GM21367 (cell line): Measurements from ENCODE around the gene MYO10.

ENCODE experiments used
- ATAC-seq: cut with Tn5 transposase; IDR thresholded peaks from one replicate; pipeline ENCODE4 v1.9.1; 2021; ENCODE audit not compliant: unreplicated experiment

Gene MYO10

GRCh38 chr5:16819522-16820167 is 116.4 kb downstream of the MYO10 start:
- no peak for ATAC-seq

- no peak for ATAC-seq
These were observed 120.7 kb downstream of the MYO10 start for GRCh38 chr5:16815432-16815831.

GRCh38 chr5:16812911-16813310 is 123.2 kb downstream of the MYO10 start:
- no peak for ATAC-seq

DNA sequence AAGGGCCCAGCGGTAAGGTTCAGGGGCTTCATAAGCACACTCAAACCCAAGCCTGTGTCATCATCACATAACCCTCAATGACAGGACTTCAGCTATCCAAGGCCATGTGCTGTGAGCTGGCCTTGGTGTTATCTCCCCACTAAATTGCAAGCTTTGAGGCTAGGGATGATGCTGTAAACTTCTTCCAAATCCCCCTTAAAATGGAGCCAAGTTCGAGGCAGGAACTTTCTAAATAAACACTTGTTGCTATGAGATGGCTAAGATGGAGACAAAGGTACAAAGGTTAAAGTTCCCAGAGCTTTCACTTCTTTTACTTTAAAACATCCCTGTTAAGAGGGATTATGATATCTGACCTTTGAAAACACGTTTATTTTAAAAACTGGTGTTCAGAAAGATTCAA is 123.6 kb downstream of the MYO10 start:
- no peak for ATAC-seq

DNA sequence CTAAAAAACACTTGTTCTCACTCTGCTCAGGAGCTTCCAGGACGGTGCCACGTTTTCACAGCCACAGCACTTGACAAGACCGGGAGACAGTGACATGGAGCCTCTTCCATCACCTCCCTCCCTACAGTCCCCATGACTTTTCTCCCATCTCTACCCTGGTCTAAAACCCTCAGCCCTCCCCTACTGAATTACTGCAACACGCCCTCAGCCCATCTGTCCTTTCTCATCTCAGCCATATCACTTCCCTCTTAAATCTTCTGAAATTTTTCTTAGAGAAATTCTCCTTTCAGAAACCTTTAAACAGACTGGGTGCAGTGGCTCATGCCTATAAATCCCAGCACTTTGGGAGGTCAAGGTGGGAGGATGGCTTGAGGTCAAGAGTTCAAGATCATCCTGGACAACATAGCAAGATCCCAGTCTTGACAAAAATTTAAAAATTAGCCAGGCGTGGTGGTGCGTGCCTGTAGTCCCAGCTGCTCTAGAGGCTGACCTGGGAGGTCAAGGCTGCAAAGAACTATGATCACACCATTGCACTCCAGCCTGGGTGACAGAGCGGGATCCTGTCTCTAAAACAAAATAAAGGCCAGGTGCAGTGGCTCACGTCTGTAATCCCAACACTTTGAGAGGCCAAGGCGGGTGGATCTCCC is 125.8 kb downstream of the MYO10 start:
- no peak for ATAC-seq

GRCh38 chr5:16809395-16810207 is 126.5 kb downstream of the MYO10 start:
- ATAC-seq, result no peak

- no peak for ATAC-seq
These were observed 127.1 kb downstream of the MYO10 start for GRCh38 chr5:16809010-16809394.

DNA sequence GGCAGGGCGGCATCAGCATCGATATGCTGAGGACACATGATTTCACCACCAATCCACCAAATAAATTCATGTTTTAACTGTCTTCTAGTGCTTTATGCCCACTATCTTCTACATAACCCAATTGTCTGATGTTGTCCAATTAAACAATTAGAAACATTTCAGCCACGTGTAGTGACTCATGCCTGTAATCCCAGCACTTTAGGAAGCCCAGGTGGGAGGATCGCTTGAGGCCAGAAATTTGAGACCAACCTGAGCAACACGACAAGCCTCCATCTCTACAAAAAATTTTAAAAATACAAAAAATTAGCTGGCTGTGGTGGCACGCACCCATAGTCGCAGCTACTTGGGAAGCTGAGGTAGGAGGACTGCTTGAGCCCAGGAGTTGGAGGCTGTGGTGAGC is 128.1 kb downstream of the MYO10 start:
- no peak for ATAC-seq

DNA sequence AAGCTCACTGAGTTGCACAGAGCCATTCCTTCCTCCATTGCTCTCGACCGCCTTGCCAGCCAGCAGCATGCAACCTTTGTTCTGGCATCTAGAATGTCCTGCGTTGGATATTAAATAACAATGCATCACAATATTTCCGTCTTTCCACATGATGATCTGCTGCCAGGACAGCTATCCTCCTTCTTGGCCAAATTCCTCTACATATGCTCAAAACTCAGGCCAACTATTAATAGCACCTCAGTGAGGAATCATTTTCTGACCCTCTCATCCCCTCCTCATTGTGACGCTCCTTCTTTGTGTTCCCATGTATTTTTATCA is 128.6 kb downstream of the MYO10 start:
- ATAC-seq, result no peak

- no peak for ATAC-seq
These were observed 129.2 kb downstream of the MYO10 start for GRCh38 chr5:16806711-16807546.

- ATAC-seq, result no peak
These were observed 130.6 kb downstream of the MYO10 start for GRCh38 chr5:16805486-16805885.

- ATAC-seq, result no peak
These were observed 132.3 kb downstream of the MYO10 start for GRCh38 chr5:16803831-16804230.

- ATAC-seq, result no peak
These were observed 135.6 kb downstream of the MYO10 start for GRCh38 chr5:16800477-16800876.

GRCh38 chr5:16799796-16800195 is 136.3 kb downstream of the MYO10 start:
- ATAC-seq, result no peak

DNA sequence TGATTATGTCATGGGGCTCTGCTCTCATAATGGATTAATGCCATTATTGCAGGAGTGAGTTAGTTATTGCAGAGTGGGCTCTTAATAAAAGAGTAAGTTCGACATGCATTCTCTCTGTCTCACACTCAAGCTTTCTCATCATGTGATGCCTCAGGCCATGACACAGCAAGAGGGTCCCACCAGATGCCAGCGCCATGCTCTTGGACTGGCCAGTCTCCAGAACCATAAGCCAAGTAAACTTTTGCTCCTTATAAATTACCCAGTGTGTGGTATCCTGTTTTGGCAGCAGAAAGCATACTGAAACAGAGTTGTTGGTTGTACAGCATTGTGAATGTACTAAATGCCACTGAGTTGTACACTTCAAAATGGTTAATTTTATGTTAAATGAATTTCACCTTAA is 138.1 kb downstream of the MYO10 start:
- no peak for ATAC-seq

DNA sequence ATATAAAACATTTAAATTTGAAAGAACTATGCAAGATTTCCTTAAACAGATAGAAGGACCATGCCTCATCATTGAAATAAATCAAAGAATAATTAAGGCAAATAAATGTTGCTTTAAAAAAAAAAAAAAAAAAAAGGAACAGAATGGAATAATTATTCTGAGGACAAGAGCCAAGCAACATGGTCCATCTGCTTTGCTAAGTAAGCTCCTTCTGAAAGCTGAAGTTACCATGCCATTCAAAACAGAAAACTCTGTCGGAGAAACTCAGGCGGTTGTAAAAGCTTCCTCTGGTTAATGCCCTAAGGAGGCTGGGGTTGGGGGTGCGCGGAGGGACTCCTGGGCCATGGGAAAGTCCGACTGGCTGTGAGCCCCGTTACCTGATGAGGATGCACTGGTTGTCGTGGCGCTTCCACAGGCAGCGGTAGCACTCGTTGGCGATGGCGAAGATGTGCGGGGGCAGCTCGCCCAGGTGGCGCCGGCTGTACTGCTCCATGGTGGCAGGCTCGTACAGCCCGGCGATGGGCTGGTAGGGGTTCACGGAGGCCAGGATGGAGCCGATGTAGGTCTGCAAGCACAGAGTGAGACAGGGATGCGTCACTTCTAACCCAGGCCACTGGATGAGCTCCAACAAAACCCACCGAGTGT is 141.7 kb downstream of the MYO10 start:
- ATAC-seq, result no peak

- ATAC-seq, result no peak
These were observed 143.4 kb downstream of the MYO10 start for GRCh38 chr5:16792598-16793275.

DNA sequence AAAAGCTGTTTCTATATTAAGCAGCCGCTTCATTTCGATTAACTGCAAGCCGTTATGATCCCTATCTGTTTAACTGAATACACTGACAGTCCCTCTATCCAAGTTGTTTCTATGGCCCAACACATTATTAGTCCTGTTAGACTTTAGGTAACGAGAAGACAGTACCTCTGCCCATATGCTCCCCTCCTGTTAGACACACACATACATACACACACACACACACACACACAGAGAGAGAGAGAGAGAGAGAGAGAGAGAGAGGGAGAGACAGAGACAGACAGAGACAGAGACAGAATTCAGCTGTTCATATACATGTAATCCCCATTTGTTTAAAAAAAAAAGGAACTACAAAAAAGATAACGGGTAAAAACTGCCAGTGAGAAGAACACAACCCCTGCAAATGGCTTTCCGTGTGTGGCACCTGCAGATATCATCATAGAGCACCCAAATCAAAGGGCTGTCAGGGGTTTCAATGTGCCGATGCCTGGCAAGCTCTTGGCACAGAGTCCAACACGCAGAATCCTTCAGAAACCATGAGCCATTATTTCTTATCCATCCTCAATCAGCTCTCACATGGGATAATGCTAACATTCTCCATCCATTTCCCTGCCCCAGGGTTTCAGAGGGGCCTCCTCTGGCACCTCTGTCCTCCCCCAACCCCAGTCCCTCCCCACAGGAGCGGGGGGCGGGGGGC is 144.0 kb downstream of the MYO10 start:
- no peak for ATAC-seq

DNA sequence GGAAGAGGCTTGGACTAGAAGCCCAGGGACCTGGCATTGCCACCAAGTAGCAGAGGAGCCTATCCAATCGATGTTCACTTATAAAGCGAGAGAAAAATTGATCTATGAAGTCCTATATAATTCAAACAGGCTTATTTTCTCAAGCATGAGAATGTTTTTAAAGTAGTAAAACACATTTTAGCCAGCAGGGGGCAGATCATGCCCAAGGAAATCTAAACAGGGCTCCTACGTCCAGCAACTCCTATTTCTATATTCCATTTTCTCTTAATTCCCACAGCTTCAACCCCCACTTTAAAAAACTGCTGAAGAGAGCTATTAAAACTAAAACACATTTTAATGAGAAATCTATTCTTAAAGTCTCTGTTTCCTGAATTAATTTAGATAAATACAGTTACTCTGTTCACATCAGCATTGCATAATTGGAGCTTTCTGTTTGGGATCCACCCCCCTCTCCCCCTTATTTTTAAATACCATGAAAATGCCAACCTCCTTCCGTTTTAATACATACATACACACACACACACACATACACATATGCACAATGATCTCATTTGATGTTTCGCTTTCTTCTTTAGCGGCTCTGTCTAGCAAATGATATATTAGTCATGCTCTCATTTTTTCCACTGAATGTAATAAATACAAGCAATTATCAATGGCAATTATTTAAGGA is 144.9 kb downstream of the MYO10 start:
- peak; percentile 55 for ATAC-seq
